RWPE2 (cell line): ENCODE data around the gene PDE7B.

Experiments used
- ATAC-seq: fragments of 200-7000 bp; cut with Tn5 transposase; 3 replicates; pipeline ENCODE4 v1.9.1; 2021; ENCODE audit warnings: low read depth
- DNase-seq: peaks from one replicate; pipeline ENCODE4 v3.0.0-alpha.2; 2020; ENCODE audit warnings: low spot score
- H3K27ac ChIP-seq: fragments of 450-650 bp; 2 replicates; pipeline ENCODE4 v1.5.1; 2017; ENCODE audit warnings: mild to moderate bottlenecking; ENCODE audit not compliant: poor library complexity, severe bottlenecking
- H3K27me3 ChIP-seq: fragments of 250-450 bp; sonication (Bioruptor Pico); 2 replicates; pipeline ENCODE4 v1.5.1; 2021; ENCODE audit warnings: mild to moderate bottlenecking, moderate library complexity; ENCODE audit not compliant: insufficient read depth, poor library complexity, severe bottlenecking
- H3K36me3 ChIP-seq: fragments of 250-450 bp; sonication (Bioruptor Pico); 2 replicates; pipeline ENCODE4 v1.5.1; 2020; ENCODE audit warnings: low read depth, mild to moderate bottlenecking, moderate library complexity
- H3K4me1 ChIP-seq: fragments of 250-450 bp; sonication (Bioruptor Pico); 2 replicates; pipeline ENCODE4 v1.5.1; 2021; ENCODE audit warnings: mild to moderate bottlenecking, moderate library complexity; ENCODE audit not compliant: insufficient read depth, poor library complexity, severe bottlenecking
- H3K4me3 ChIP-seq: fragments of 250-450 bp; sonication (Bioruptor Pico); 2 replicates; pipeline ENCODE4 v1.5.1; 2021; ENCODE audit warnings: mild to moderate bottlenecking, moderate library complexity; ENCODE audit not compliant: severe bottlenecking
- H3K9me3 ChIP-seq: fragments of 250-450 bp; sonication (Bioruptor Pico); 2 replicates; pipeline ENCODE4 v1.5.1; 2021; ENCODE audit warnings: mild to moderate bottlenecking, moderate library complexity; ENCODE audit not compliant: severe bottlenecking
- TF ChIP-seq, protein P1 (sequence below): fragments of 450-650 bp; IDR thresholded peaks from one replicate; pipeline ENCODE4 v1.5.1; 2017; ENCODE audit warnings: mild to moderate bottlenecking, moderate library complexity; ENCODE audit not compliant: poor library complexity, severe bottlenecking

Gene PDE7B

DNA sequence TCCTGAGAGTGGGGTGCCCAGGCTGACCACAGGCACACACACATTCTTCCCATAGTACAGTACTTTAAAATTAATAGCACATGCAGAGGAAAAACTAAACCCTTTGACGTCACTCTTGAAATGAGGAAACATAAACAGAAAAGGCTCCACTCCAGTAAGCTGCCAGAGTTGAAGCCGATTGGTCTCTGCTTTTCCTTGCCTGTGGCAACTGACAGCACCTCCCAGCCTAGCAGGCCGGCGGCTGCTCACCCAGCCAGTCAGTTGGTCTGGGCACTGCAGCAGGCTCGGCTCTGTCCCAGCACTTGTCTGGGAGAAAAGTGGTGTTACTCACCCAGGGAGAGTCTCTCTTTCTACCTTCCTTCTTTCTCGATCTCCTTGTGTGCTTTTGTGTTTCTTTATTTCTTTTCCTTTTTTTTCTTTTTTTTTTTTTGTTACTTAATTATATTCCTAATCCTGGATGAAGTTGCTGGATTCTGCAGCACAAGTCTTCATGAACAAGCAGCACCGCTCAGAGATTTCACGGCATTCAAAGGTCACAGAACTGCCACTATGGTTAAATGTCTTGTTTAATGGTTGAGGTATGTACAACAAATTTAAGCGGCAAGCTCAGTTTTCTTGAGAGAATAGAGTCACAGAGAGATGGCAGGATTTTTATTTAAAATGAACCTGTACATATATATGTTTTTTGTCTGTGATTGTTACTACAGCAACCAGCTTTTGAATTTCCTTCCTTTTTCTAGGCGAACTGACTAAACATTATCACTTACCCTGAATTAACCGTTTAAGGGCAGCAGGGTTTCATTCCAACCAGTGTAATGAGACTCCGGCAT lies at the start of gene PDE7B:
Gene PDE7B (plus strand): TSS at position 260 of the 830 bp plus-strand sequence.
- DNase-seq = no peak
- Histone ChIP-seq H3K4me1 (no peaks in the 10 kb centered on the region), H3K4me3 (no peak within 1 kb of the TSS), H3K27me3 (no peaks in the 10 kb centered on the region), H3K27ac (no peak within 1 kb of the TSS), H3K9me3 (no peaks in the 10 kb centered on the region), H3K36me3 (no peaks in the 10 kb centered on the region)
- TF ChIP-seq, protein P1, sequence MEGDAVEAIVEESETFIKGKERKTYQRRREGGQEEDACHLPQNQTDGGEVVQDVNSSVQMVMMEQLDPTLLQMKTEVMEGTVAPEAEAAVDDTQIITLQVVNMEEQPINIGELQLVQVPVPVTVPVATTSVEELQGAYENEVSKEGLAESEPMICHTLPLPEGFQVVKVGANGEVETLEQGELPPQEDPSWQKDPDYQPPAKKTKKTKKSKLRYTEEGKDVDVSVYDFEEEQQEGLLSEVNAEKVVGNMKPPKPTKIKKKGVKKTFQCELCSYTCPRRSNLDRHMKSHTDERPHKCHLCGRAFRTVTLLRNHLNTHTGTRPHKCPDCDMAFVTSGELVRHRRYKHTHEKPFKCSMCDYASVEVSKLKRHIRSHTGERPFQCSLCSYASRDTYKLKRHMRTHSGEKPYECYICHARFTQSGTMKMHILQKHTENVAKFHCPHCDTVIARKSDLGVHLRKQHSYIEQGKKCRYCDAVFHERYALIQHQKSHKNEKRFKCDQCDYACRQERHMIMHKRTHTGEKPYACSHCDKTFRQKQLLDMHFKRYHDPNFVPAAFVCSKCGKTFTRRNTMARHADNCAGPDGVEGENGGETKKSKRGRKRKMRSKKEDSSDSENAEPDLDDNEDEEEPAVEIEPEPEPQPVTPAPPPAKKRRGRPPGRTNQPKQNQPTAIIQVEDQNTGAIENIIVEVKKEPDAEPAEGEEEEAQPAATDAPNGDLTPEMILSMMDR = no peak
- peak; percentile 88 for ATAC-seq

DNA sequence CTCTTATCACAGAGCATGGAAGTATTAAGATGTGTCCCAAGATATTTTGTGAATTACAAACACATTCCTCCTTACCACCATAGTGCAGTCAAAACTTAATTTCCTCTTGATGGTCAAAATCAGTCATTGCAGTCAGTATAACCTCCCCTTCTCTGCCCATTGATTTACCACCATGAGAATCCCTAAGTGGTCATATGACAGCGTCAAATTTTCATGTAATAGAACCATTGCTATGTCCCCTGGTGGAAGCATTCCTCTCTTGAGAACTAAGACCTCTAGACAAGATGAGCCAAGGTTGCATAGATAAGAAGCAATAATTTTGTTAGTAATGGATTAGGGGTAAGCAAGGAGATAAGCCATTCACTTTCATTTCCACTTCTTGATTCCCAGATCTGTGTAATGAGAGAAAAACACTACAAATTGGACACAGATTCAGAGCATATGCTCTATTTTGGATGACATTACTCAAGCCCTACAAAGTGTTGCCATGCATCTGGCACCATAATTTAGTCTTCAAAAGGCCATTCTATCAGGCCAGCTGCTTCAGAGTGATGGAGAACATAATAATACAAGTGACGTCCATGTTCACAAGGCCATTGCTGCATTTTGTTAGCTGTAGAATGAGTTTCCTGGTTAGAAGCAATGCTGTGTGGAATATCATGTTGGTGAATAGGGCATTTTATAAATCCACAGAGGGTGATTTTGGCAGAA lies 49.6 kb upstream of the PDE7B start:
- ATAC-seq (no peak), DNase-seq (no peak)
- no peaks in the 10 kb centered on the region for H3K27me3 ChIP-seq
- H3K36me3 ChIP-seq = no peaks in the 10 kb centered on the region
- TF ChIP-seq, protein P1 = no peak
- no peaks in the 10 kb centered on the region for H3K9me3 ChIP-seq
- H3K27ac ChIP-seq = no peak overlapping the region
- no peak overlapping the region for H3K4me3 ChIP-seq
- H3K4me1 ChIP-seq = no peaks in the 10 kb centered on the region

DNA sequence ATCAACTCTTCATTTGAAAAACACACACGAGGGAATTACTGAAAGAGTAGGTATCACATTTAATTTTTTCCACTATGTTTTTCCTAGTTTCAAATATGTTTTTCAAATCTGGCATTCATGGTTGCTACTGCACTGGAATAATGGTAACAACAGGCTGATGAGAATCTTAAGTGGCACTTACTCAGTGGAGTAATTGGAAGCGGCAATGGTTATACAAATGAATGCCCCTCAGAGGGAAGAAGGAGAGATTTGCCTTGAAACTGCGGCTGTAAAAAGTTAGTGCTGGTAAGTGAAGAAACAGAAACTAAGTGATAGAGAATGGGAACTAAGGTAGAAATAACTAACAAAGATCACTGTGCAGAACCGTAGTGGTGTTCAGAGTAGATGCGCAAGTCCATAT lies 41.0 kb upstream of the PDE7B start:
- Histone ChIP-seq H3K27ac (no peak overlapping the region), H3K36me3 (no peaks in the 10 kb centered on the region), H3K9me3 (no peaks in the 10 kb centered on the region), H3K27me3 (no peaks in the 10 kb centered on the region), H3K4me3 (no peak overlapping the region), H3K4me1 (no peaks in the 10 kb centered on the region)
- TF ChIP-seq, protein P1 = no peak
- DNase-seq (no peak), ATAC-seq (no peak)

DNA sequence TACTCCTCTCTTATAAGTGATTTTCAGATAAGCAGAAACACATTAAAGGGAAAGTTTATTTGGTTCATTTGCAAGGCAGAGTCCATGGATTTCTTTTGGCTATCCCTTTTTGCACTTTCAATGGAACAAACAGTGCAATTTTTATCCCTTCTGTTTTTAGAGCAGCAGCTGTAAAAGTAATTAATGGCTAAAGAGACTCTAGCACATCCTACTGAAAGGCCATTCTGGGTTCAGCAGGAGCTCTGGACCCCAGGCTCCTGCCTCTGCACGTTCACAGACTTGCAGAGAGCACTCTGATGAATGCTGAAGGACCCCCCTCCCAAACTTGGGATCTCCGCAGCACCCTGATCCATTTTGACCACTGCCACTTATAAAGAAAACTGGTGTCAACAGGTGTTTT lies 40.3 kb upstream of the PDE7B start:
- Histone ChIP-seq H3K9me3 (no peaks in the 10 kb centered on the region), H3K27me3 (no peaks in the 10 kb centered on the region), H3K36me3 (no peaks in the 10 kb centered on the region), H3K4me3 (no peak overlapping the region), H3K27ac (no peak overlapping the region), H3K4me1 (no peaks in the 10 kb centered on the region)
- DNase-seq = no peak
- TF ChIP-seq, protein P1 = no peak
- ATAC-seq = no peak
